Bronchial epithelial cell (primary cell): ENCODE results near the gene PPY. TPM values are rescaled to one million over a fixed set of nuclear protein-coding genes. Genes with fewer than 3 reads are reported as not detected.

Experiments used
- DNase-seq: peaks from one replicate; pipeline ENCODE4 v3.0.0-alpha.2; 2010; ENCODE audit warnings: low read depth
- FAIRE-seq: peaks from 2 replicates; lab custom pipeline; 2011; peaks lifted over from hg19 to GRCh38; lab: Jason Lieb, UNC
- H3K27me3 ChIP-seq: 2 replicates; pipeline ENCODE4 v1.5.1; 2011; ENCODE audit warnings: low read length; ENCODE audit not compliant: control insufficient read depth, insufficient read depth
- H3K36me3 ChIP-seq: 2 replicates; pipeline ENCODE4 v1.5.1; 2011; ENCODE audit warnings: low read length; ENCODE audit not compliant: control insufficient read depth, insufficient read depth
- H3K4me3 ChIP-seq: 2 replicates; pipeline ENCODE4 v1.5.1; 2011; ENCODE audit warnings: mild to moderate bottlenecking, low read depth, low read length, control low read depth
- CTCF ChIP-seq: IDR thresholded peaks from 2 replicates; pipeline ENCODE4 v1.5.1; 2011; ENCODE audit warnings: mild to moderate bottlenecking, moderate library complexity, low read length, control low read depth, inconsistent platforms; ENCODE audit not compliant: insufficient read depth, severe bottlenecking
- total RNA-seq: library from RNA; depleted of rRNA; stranded (reverse); fragments of >200 nt; gene quantifications from 2 replicates; pipeline ENCODE4 v1.2.1, GENCODE V29; 2014

Gene PPY
- total RNA-seq = not detected in 2 replicates

- Histone ChIP-seq H3K4me3 (no peak within 1 kb of the TSS), H3K36me3 (no peaks in the 10 kb centered on the region), H3K27me3 (peaks cover 2% of the 10 kb centered on the region)
- FAIRE-seq (no peak), DNase-seq (no peak)
- no peak for TF ChIP-seq CTCF
Observed at GRCh38 chr17:43942051-43942685, at the start of gene PPY. PPY (minus strand) TSS chr17:43942476; CDS start chr17:43941654, 822 bp downstream.

- FAIRE-seq (no peak), DNase-seq (no peak)
- TF ChIP-seq CTCF = no peak
- H3K36me3 ChIP-seq = no peaks in the 10 kb centered on the region
- H3K4me3 ChIP-seq = no peak overlapping the region
- peaks cover 3% of the 10 kb centered on the region for H3K27me3 ChIP-seq
Observed at GRCh38 chr17:43988301-43988700, 46.0 kb upstream of the PPY start.

GRCh38 chr17:43987131-43988021 is 45.1 kb upstream of the PPY start:
- no peaks in the 10 kb centered on the region for H3K36me3 ChIP-seq
- H3K27me3 ChIP-seq = peaks cover 10% of the 10 kb centered on the region
- TF ChIP-seq CTCF = no peak
- DNase-seq = no peak
- H3K4me3 ChIP-seq = no peak overlapping the region
- no peak for FAIRE-seq

GRCh38 chr17:43986225-43986981 is 44.1 kb upstream of the PPY start:
- TF ChIP-seq CTCF = no peak
- FAIRE-seq = peak; percentile 70
- Histone ChIP-seq H3K4me3 (no peak overlapping the region), H3K36me3 (no peaks in the 10 kb centered on the region), H3K27me3 (peaks cover 12% of the 10 kb centered on the region)
- DNase-seq = no peak

- DNase-seq = no peak
- H3K4me3 ChIP-seq = no peak overlapping the region
- no peak for FAIRE-seq
- H3K36me3 ChIP-seq = no peaks in the 10 kb centered on the region
- peaks cover 14% of the 10 kb centered on the region for H3K27me3 ChIP-seq
- no peak for TF ChIP-seq CTCF
Observed at GRCh38 chr17:43984521-43984920, 42.2 kb upstream of the PPY start.
